DMS53 treated with DMSO at 0.1 percent for 48 hours (cell line): ENCODE results near the gene FAM171A2.

Experiments
- DNase-seq: peaks from one replicate; lab custom pipeline; 2025; ENCODE audit not compliant: unreplicated experiment; lab: John Stamatoyannopoulos, UW

FAM171A2 gene

DNA sequence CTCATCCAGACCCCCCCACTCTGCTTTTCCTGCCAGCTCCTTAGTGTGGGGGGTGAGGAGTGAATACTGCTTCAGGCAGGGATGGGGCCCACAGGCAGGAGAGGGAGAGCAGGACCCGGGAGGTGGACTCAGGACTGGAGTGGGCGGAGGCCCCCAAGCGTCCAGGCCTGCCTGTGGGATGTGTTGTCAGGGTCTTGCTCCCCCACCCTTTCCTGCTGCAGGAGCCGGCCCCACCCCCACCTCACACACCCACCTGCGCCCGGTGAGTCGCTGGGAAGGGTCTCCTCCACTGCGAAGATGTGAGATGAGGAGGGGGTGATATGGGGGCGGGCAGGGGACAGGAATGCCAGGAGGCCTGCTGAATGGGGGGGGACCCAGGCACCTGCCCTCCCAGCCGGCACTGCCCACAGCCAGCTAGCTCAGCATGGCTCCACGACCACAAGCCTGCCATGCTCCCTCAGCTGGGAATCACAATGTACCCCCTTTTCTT lies 1.1 kb downstream of the FAM171A2 start:
- DNase-seq = no peak

DNA sequence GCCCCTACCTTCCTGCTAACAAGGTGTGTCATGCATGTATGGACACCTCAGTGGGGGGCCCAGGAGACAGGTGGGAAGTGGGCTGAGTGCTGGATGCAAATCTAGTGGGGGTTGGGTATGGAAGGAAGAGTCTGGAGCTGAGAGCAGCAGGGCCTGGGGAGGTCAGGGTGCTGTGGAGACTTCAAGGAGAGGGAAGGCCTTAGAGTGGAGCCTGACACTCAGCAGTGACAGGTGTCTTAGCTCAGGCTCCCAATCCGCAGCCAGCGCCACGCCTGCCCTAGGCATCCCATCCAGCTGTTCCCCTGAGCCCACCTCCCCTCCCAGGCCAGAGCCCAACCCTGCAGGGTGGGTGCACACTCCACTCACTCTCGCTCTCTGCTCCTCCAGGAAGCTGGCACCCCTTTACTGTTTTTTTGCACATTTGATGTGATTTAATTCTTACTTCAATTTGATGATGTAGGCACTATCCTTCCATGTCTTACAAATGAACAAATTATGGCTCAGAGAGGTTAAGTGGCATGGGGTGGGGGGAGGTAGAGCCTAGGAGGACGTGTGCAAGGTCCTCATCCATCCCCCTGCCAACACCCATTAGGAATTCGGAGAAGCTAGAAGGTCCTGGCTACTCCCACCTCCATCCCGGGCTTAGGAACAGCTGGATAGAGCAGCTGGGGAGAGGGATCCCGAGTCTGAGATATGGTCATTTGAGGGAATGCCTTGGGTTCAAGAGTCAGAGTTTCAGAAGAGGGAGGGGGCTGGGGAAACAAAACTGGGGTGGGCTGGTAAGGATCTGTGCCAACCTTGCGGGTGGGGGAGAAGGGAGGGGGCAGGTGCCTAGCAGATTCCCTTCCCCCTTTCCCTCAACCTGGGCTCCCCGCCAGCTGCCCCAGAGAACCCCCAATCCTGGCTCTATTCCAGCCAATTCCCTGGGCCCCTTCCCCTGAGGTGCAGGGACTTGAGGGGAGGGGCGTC lies 2.1 kb downstream of the FAM171A2 start:
- DNase-seq = no peak

DNA sequence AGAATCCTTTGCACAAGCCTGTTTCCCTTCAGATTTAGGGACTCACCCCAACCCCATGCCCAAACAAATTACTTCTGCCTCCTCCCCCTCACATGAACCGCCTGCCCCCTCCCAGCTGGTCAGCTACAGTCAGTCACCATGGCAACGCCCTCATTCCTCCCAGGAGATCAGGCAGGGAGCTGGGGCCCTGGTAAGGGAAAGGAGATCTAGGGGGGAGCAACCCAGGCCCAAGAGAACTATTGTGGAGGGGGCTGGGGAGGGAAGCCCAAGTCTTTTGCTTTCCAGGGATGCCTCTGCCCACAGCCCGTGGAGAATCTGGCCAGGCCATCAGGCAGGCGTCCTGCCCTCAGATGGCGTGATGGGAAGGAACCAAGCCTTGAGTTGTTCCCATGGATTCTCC lies 2.8 kb downstream of the FAM171A2 start:
- DNase-seq = no peak

DNA sequence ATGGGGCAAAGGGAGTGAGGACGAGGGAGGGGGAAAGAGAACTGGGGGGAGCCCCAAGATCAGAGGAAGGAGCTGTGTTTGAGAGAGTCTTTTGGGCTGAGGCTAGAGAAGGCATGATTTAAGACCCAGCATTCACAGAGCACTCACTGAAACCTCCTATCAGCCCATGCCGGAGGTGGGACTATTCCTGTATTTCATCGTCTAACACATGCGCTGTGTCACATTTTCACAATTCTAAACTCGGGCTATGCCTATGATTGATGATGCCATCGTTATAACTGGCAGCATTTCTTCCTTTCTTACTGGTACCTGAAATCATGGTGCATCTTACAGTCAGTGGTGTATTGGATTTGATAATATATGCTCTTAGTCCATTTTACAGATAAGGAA lies 3.5 kb downstream of the FAM171A2 start:
- no peak for DNase-seq

DNA sequence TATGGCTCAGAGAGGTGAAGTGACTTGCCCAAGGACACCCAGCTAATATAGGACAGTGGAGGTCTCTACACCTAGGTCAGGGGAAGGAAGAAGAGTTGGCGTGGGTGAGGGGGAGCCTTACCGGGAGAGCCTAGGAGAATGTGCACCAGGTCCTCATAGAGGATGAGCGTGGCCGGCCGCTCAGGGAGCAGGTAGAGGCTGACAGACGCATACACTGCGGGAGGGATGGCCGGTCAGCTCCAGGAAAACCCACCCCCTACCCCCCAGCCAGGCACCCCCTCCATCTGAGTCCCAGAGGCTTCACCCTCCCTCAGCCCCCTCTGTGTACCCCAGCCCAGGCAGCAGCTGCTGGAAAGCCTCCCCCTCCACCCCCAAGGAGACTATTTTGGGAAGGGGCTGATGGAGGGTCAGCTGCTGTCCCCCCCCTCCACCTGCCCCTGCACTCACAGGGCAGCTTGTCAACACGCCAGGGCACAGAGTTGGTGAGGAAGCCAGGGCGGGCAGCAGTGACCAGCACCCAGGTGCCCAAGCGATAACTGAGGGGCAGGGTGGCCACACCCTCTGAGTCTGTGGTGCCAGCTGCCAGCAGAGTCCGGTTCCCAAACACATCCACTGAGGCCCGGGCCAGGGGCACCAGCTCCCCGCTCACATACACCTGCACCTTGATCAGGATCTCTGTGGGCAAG lies 4.1 kb downstream of the FAM171A2 start:
- no peak for DNase-seq

DNA sequence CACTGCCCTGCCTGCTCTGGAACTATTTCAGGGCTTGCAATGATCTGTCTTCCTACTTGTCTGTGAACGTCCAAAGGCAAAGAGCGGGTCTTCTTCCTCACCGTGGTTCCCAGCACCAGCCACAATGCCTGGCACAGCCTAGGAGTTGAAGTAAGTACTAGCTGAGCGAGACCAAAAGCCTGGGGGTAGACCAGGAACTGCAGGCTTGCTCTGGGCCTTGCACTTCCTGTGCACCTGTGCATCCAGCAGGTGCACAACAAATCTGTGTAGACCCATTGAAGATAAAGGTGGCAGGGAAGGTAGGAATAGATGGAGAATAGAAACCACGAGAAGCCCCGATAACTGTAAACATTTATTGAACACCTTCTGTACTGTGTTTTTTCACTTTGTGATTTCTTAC lies 4.6 kb downstream of the FAM171A2 start:
- DNase-seq = no peak

DNA sequence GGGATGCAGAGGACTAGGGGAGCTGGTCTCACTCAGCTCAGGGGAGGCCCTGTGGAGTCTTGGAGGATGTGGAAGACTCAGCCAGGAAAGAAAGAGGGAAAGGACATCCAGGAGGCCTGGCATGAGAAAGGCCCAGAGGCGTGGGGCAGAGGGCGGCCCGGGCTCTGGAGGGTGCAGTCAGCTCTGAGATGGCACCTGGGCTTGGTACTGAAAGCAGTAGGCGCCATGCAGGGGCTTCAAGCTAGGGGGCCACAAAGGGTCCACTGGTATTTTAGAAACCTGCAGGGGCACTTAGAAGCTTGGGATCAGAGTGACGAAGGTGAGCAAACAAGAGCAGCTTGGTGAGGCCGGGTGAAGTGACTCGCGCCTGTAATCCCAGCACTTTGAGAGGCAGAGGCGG lies 5.6 kb downstream of the FAM171A2 start:
- no peak for DNase-seq

DNA sequence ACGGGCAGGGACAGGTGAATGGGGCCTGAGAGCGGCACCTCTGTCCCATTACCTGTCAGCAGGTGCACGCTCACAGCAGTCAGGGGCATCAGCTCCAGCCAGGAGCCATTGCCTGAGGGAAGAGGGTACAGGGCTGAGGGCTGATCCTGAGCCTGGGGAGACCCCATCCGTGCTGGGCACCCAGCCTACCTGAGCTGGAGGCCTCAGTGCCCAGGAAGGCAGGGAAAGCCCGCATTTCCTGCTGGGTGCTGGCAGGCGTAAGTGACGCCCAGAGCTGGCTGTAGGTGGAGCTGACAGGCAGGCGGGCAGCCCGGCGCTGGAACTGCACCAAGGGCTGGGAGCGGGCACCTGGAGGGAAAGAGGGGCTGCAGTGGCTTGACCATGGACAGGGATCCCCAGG lies 7.4 kb downstream of the FAM171A2 start:
- DNase-seq = no peak

DNA sequence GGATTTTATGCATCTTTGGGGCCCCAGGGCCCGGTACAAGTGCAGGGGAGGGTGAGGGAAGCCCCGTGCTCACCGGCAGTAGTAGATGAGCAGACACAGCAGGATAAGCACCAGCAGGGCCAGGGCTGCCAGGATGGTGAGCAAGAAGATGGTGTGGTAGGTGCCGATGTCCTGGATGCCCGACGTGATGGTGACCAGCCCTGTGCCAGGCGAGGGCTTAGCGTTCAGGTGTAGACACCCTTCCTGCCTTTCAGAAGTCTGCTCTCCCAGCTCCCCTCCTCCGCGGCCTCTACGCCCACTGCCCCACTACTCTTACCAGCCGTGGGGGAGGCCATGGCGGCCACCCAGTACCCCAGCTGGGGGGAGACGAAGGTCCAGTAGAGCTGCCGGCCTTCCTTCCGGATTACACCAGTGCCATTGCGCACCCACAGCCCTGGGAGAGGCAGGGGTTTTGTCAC lies 8.0 kb downstream of the FAM171A2 start:
- no peak for DNase-seq

DNA sequence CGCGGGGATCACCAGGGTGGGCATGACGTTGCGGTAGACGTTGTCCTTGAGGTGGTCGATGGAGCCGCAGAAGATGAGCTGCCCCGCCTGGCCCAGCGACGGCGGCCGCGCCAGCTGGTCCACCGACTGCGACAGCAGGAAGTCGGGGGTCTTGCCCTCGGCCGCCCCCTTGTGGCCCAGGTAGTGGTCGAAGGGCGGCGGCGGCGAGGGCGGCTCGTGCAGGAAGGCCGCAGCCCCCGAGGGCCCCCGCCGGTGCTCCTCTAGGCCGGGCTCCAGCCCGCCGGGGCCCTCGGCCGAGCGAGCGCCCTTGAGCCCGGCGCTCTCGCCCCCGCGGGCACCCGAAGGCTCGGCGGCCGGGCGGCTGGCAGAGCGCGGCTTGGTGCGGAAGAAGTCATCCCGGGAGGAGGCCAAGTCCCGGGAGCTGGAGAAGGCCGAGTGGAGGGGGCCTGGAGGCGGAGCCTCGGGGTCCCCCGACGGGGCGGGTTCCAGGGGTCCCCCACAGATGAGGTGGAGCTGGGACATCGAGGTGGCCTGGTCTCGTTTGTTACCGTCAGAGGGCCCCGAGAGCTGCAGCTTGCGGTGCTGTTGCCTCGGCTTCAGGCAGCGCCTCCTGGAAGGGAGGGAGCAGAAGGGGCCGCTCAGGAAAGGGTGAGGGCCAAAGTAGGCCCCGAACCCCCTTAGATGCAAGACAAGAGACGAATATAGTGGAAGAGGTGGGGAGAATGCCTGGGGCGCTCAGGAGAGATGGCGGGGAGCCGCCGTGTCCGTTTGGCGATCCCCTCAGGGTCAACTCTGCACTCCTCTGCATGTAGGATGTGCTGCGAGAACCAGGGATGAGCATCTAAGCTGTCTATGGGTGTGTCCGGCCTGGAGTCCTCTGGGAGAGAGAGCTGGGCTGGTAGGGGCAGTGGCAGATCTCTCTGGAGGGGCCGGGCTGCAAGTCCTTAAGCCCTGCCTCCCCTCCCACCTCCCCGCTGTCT lies 8.8 kb downstream of the FAM171A2 start:
- no peak for DNase-seq

DNA sequence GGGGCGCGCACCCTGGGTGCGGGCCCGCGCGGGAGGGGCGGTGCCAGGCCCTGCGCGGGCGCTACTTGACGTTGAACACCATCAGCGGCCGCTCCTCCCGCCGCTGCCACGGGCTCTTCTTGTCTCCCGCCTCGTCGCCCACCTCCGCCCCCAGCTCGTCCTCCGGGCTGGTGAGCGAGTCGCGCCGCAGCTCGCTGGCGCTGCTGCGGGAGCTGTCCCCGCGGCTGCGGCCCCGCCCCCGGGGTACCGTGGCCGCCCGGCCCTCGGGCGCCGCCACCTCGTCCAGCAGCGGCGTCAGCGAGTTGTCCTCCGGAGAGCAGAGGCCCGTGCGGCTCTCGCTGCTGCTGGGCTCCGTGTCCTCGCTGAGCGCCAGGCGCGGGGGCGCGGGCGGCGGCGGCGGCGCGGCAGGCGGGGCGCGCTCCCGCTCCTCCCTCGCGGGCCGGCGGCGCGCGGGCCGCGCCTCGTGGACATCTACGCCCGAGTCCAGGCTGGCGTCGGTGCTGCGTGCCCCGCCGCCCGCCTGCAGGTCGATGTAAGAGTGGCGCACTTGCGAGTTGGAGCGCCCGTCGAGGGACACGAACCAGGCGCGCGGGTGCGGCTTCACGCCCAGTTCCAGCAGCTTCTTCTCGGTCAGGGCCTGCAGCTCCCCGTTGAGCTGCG lies 9.9 kb downstream of the FAM171A2 start:
- DNase-seq = no peak

DNA sequence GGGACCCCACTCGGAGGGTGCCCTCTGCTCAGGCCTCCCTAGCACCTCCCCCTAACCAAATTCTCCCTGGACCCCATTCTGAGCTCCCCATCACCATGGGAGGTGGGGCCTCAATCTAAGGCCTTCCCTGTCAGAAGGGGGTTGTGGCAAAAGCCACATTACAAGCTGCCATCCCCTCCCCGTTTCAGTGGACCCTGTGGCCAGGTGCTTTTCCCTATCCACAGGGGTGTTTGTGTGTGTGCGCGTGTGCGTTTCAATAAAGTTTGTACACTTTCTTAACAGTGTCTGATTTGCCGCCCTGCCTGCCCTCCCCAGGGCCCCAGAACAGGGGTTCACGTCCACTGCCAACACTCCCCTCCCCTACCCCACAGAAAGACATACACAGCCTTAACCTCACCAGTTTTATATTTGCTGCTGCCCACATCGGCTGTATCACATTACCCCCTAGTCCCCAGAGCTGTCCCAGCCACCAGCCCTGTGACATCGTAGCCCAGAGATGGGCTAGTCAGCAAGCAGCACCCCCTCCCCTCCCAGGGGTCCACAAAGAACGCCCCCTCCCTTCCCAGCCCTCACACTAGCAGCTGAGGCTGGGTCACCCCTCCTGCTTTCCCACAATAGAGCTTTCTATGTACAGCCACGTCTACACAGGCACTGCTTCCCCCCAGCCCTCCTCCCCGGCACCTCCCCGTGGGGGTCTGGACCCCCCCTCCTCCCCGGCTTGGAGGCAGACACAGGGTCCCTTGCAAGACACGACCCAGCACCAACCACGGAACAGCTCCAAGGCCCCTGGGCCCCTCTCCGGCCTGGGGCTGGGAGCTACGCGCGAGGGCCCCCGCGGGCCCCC lies 10.6 kb downstream of the FAM171A2 start:
- no peak for DNase-seq

DNA sequence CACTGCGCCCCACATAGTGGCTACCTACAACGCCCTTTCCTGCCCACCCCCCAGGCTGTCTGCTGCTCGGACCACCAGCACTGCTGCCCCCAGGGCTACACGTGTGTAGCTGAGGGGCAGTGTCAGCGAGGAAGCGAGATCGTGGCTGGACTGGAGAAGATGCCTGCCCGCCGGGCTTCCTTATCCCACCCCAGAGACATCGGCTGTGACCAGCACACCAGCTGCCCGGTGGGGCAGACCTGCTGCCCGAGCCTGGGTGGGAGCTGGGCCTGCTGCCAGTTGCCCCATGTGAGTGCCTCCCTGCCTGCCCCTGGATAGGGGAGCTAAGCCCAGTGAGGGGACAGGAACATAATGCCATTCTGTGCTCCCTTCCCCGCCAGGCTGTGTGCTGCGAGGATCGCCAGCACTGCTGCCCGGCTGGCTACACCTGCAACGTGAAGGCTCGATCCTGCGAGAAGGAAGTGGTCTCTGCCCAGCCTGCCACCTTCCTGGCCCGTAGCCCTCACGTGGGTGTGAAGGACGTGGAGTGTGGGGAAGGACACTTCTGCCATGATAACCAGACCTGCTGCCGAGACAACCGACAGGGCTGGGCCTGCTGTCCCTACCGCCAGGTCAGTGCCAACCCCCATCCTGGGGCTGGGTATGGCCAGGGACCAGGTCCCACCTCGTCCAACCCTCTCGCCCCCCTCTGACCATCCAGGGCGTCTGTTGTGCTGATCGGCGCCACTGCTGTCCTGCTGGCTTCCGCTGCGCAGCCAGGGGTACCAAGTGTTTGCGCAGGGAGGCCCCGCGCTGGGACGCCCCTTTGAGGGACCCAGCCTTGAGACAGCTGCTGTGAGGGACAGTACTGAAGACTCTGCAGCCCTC lies 11.5 kb downstream of the FAM171A2 start:
- no peak for DNase-seq

DNA sequence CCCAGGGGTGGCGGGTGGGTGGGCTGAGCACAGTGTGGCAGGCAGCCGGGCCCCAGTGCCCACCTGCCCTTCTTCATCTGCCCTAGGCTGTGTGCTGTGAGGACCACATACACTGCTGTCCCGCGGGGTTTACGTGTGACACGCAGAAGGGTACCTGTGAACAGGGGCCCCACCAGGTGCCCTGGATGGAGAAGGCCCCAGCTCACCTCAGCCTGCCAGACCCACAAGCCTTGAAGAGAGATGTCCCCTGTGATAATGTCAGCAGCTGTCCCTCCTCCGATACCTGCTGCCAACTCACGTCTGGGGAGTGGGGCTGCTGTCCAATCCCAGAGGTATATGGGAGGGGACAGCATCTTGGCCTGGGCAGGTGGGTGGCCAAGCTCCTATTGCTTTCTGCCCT lies 12.2 kb downstream of the FAM171A2 start:
- no peak for DNase-seq

DNA sequence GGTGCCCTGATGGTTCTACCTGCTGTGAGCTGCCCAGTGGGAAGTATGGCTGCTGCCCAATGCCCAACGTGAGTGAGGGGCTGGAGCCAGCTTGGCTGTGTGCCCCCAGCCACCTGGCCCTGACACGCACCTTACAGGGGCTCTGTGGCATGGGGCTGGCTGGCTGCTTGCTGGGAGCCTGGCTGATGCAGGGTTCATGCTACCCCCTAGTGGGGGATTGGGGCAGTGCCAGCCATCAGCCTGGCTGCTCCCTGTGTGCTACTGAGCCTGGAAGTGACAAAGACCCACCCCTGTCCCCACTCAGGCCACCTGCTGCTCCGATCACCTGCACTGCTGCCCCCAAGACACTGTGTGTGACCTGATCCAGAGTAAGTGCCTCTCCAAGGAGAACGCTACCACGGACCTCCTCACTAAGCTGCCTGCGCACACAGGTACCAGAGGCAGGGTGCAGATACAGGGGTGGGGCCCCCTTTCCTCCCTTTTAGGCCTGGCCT lies 12.9 kb downstream of the FAM171A2 start:
- peak; percentile 43 for DNase-seq

DNA sequence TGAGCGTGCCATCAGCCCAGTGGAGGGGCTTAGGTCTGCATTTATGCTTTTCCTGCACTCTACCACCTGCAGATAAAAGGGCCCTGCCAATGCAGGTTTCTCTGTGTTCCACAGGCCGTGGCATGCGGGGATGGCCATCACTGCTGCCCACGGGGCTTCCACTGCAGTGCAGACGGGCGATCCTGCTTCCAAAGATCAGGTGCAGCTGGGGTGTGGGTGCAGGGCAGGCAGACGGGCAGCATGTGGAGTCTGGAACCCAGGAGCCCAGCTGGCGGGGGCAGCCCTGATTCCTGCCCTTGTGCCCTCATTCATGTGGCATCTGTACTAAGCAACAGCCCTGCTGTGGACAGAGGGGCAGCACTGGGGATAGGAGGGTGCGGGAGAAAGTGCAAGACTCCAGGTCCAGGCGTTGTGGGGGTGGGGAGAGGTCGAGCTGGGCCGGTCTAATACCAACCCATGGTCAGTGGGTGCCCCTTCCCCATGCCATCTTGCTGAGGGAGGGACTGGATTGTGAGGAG lies 14.0 kb downstream of the FAM171A2 start:
- DNase-seq = no peak

DNA sequence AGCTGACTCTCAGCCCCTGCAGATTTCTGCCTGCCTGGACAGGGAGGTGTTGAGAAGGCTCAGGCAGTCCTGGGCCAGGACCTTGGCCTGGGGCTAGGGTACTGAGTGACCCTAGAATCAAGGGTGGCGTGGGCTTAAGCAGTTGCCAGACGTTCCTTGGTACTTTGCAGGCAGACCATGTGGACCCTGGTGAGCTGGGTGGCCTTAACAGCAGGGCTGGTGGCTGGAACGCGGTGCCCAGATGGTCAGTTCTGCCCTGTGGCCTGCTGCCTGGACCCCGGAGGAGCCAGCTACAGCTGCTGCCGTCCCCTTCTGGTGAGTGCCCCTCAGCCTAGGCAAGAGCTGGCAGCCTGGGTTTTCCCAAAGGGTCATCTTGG lies 14.7 kb downstream of the FAM171A2 start:
- DNase-seq = no peak
